NT2/D1 (cell line): ENCODE results near the gene EXOC2.

Experiments
- DNase-seq: peaks from one replicate; pipeline ENCODE4 v3.0.0-alpha.2; 2011; ENCODE audit warnings: low read depth, low spot score
- H3K27me3 ChIP-seq: 2 replicates; pipeline ENCODE4 v1.6.0; 2011; ENCODE audit warnings: mild to moderate bottlenecking; ENCODE audit not compliant: insufficient read length, insufficient read depth
- H3K36me3 ChIP-seq: 2 replicates; pipeline ENCODE4 v1.6.1; 2011; ENCODE audit warnings: mild to moderate bottlenecking, low read length, mixed read lengths; ENCODE audit not compliant: insufficient read depth, insufficient read length
- H3K4me1 ChIP-seq: 2 replicates; pipeline ENCODE4 v1.5.1; 2011; ENCODE audit not compliant: insufficient read depth, insufficient read length
- H3K4me3 ChIP-seq: 2 replicates; pipeline ENCODE4 v1.5.1; 2011; ENCODE audit warnings: low read depth; ENCODE audit not compliant: insufficient read length
- H3K9ac ChIP-seq: 2 replicates; pipeline ENCODE4 v1.6.0; 2011; ENCODE audit warnings: low read depth; ENCODE audit not compliant: insufficient read length
- H3K9me3 ChIP-seq: 2 replicates; pipeline ENCODE4 v1.5.1; 2011; ENCODE audit warnings: mild to moderate bottlenecking, low read length; ENCODE audit not compliant: insufficient read depth
- SUZ12 ChIP-seq: IDR thresholded peaks from 2 replicates; pipeline ENCODE4 v1.6.1; 2011; ENCODE audit not compliant: insufficient read length, insufficient read depth; ENCODE audit errors: extremely low read depth
- YY1 ChIP-seq: IDR thresholded peaks from 2 replicates; pipeline ENCODE4 v1.6.1; 2011; ENCODE audit not compliant: insufficient read length, insufficient read depth
- ZNF274 ChIP-seq: IDR thresholded peaks from 2 replicates; pipeline ENCODE4 v1.6.1; 2011; ENCODE audit warnings: mild to moderate bottlenecking, low read depth, low read length

Gene EXOC2

GRCh38 chr6:453152-453551 is 239.8 kb downstream of the EXOC2 start:
- Histone ChIP-seq H3K27me3 (no peaks in the 10 kb centered on the region), H3K4me1 (peaks cover 10% of the 10 kb centered on the region), H3K9me3 (peaks cover 23% of the 10 kb centered on the region; the same call in 1 of the 2 replicates), H3K36me3 (no peaks in the 10 kb centered on the region), H3K4me3 (no peak overlapping the region), H3K9ac (no peak overlapping the region)
- DNase-seq, result no peak
- no peak for TF ChIP-seq SUZ12
- no peak for TF ChIP-seq YY1
- TF ChIP-seq ZNF274, result no peak

GRCh38 chr6:452301-453067 is 240.5 kb downstream of the EXOC2 start:
- H3K36me3 ChIP-seq, result no peaks in the 10 kb centered on the region
- peaks cover 23% of the 10 kb centered on the region; the same call in 1 of the 2 replicates for H3K9me3 ChIP-seq
- TF ChIP-seq ZNF274 (no peak), YY1 (no peak), SUZ12 (no peak)
- peaks cover 10% of the 10 kb centered on the region for H3K4me1 ChIP-seq
- no peaks in the 10 kb centered on the region for H3K27me3 ChIP-seq
- no peak overlapping the region for H3K4me3 ChIP-seq
- DNase-seq, result no peak
- H3K9ac ChIP-seq, result no peak overlapping the region

GRCh38 chr6:451847-452246 is 241.1 kb downstream of the EXOC2 start:
- DNase-seq, result no peak
- no peaks in the 10 kb centered on the region for H3K27me3 ChIP-seq
- peaks cover 10% of the 10 kb centered on the region for H3K4me1 ChIP-seq
- H3K9me3 ChIP-seq, result peaks cover 23% of the 10 kb centered on the region; the same call in 1 of the 2 replicates
- H3K9ac ChIP-seq, result no peak overlapping the region
- TF ChIP-seq ZNF274 (no peak), SUZ12 (no peak)
- no peaks in the 10 kb centered on the region for H3K36me3 ChIP-seq
- no peak overlapping the region for H3K4me3 ChIP-seq

GRCh38 chr6:451336-451735 is 241.6 kb downstream of the EXOC2 start:
- Histone ChIP-seq H3K9me3 (peaks cover 23% of the 10 kb centered on the region; the same call in 1 of the 2 replicates), H3K27me3 (no peaks in the 10 kb centered on the region), H3K36me3 (no peaks in the 10 kb centered on the region), H3K4me3 (no peak overlapping the region), H3K4me1 (peaks cover 9% of the 10 kb centered on the region), H3K9ac (no peak overlapping the region)
- no peak for DNase-seq
- TF ChIP-seq SUZ12 (no peak), ZNF274 (no peak), YY1 (no peak)

- peaks cover 4% of the 10 kb centered on the region for H3K4me1 ChIP-seq
- H3K9me3 ChIP-seq, result peaks cover 23% of the 10 kb centered on the region; the same call in 1 of the 2 replicates
- H3K9ac ChIP-seq, result no peak overlapping the region
- H3K4me3 ChIP-seq, result no peak overlapping the region
- TF ChIP-seq SUZ12 (no peak), YY1 (no peak)
- no peak for DNase-seq
- no peaks in the 10 kb centered on the region for H3K27me3 ChIP-seq
- no peaks in the 10 kb centered on the region for H3K36me3 ChIP-seq
These were observed 243.2 kb downstream of the EXOC2 start for GRCh38 chr6:449486-450419.

- H3K27me3 ChIP-seq, result no peaks in the 10 kb centered on the region
- H3K4me1 ChIP-seq, result peaks cover 4% of the 10 kb centered on the region
- DNase-seq, result no peak
- no peak overlapping the region for H3K9ac ChIP-seq
- H3K36me3 ChIP-seq, result no peaks in the 10 kb centered on the region
- TF ChIP-seq ZNF274 (no peak), YY1 (no peak), SUZ12 (no peak)
- no peak overlapping the region for H3K4me3 ChIP-seq
- peaks cover 23% of the 10 kb centered on the region; the same call in 1 of the 2 replicates for H3K9me3 ChIP-seq
These were observed 243.9 kb downstream of the EXOC2 start for GRCh38 chr6:449057-449430.
